ENCODE results near the gene PDE6A.

Gene PDE6A

GRCh38 chr5:149944666-149945065 is at the start of gene PDE6A:
Gene PDE6A (minus strand): TSS chr5:149944793. CDS start chr5:149944673, 120 bp downstream.
- TF ChIP-seq GATA2 (IDR thresholded peaks at IDR 0.05; ENCODE audit: low read depth, low read length) (no peak), GATA3 (IDR thresholded peaks at IDR 0.05; ENCODE audit: low read depth, low read length) (no peak)

GRCh38 chr5:149993471-149993870 is 48.9 kb upstream of the PDE6A start:
- no peak for TF ChIP-seq GATA2 (IDR thresholded peaks at IDR 0.05; ENCODE audit: low read depth, low read length)
- no peak for TF ChIP-seq GATA3 (IDR thresholded peaks at IDR 0.05; ENCODE audit: low read depth, low read length)

- no peak for TF ChIP-seq GATA2 (IDR thresholded peaks at IDR 0.05; ENCODE audit: low read depth, low read length)
- TF ChIP-seq GATA3 (IDR thresholded peaks at IDR 0.05; ENCODE audit: low read depth, low read length), result no peak
Measured at GRCh38 chr5:149990518-149991376, 46.2 kb upstream of the PDE6A start.

- no peak for TF ChIP-seq GATA3 (IDR thresholded peaks at IDR 0.05; ENCODE audit: low read depth, low read length)
- TF ChIP-seq GATA2 (IDR thresholded peaks at IDR 0.05; ENCODE audit: low read depth, low read length), result no peak
Measured at GRCh38 chr5:149988126-149988525, 43.5 kb upstream of the PDE6A start.

- TF ChIP-seq GATA2 (IDR thresholded peaks at IDR 0.05; ENCODE audit: low read depth, low read length), result no peak
- no peak for TF ChIP-seq GATA3 (IDR thresholded peaks at IDR 0.05; ENCODE audit: low read depth, low read length)
Measured at GRCh38 chr5:149982505-149982904, 37.9 kb upstream of the PDE6A start.

GRCh38 chr5:149981206-149981605 is 36.6 kb upstream of the PDE6A start:
- TF ChIP-seq GATA2 (IDR thresholded peaks at IDR 0.05; ENCODE audit: low read depth, low read length) (no peak), GATA3 (IDR thresholded peaks at IDR 0.05; ENCODE audit: low read depth, low read length) (no peak)

- TF ChIP-seq GATA3 (IDR thresholded peaks at IDR 0.05; ENCODE audit: low read depth, low read length) (no peak), GATA2 (IDR thresholded peaks at IDR 0.05; ENCODE audit: low read depth, low read length) (no peak)
Measured at GRCh38 chr5:149979896-149980295, 35.3 kb upstream of the PDE6A start.

GRCh38 chr5:149975409-149975808 is 30.8 kb upstream of the PDE6A start:
- TF ChIP-seq GATA2 (IDR thresholded peaks at IDR 0.05; ENCODE audit: low read depth, low read length) (no peak), GATA3 (IDR thresholded peaks at IDR 0.05; ENCODE audit: low read depth, low read length) (no peak)

GRCh38 chr5:149969181-149969930 is 24.8 kb upstream of the PDE6A start:
- TF ChIP-seq GATA3 (IDR thresholded peaks at IDR 0.05; ENCODE audit: low read depth, low read length) (no peak), GATA2 (IDR thresholded peaks at IDR 0.05; ENCODE audit: low read depth, low read length) (no peak)

GRCh38 chr5:149966946-149967345 is 22.4 kb upstream of the PDE6A start:
- TF ChIP-seq GATA3 (IDR thresholded peaks at IDR 0.05; ENCODE audit: low read depth, low read length), result no peak
- TF ChIP-seq GATA2 (IDR thresholded peaks at IDR 0.05; ENCODE audit: low read depth, low read length), result no peak

GRCh38 chr5:149963729-149964128 is 19.1 kb upstream of the PDE6A start:
- no peak for TF ChIP-seq GATA2 (IDR thresholded peaks at IDR 0.05; ENCODE audit: low read depth, low read length)
- TF ChIP-seq GATA3 (IDR thresholded peaks at IDR 0.05; ENCODE audit: low read depth, low read length), result no peak

GRCh38 chr5:149962601-149963300 is 18.2 kb upstream of the PDE6A start:
- TF ChIP-seq GATA3 (IDR thresholded peaks at IDR 0.05; ENCODE audit: low read depth, low read length), result no peak
- TF ChIP-seq GATA2 (IDR thresholded peaks at IDR 0.05; ENCODE audit: low read depth, low read length), result no peak

- TF ChIP-seq GATA2 (IDR thresholded peaks at IDR 0.05; ENCODE audit: low read depth, low read length) (no peak), GATA3 (IDR thresholded peaks at IDR 0.05; ENCODE audit: low read depth, low read length) (no peak)
Measured at GRCh38 chr5:149961957-149962409, 17.4 kb upstream of the PDE6A start.

GRCh38 chr5:149961186-149961685 is 16.6 kb upstream of the PDE6A start:
- TF ChIP-seq GATA2 (IDR thresholded peaks at IDR 0.05; ENCODE audit: low read depth, low read length) (peak; percentile 43; the same call in 1 of the 2 replicates), GATA3 (IDR thresholded peaks at IDR 0.05; ENCODE audit: low read depth, low read length) (no peak)
